ENCODE results near the gene CEP63.
"Not testable (repeated sequence)": the region's sequence is repeated elsewhere in the genome, so short reads cannot be mapped to it uniquely, and the experiment has no call there.

CEP63 gene

GRCh38 chr3:134522541-134522940, 36.7 kb downstream of the CEP63 start:
- TF ChIP-seq TAF1 (IDR thresholded peaks at IDR 0.05; ENCODE audit: borderline replicate concordance, low read depth, low read length): no peak
- TF ChIP-seq POLR2AphosphoS5 (IDR thresholded peaks at IDR 0.05; ENCODE audit: low read depth, low read length): no peak
- TF ChIP-seq POLR2A (IDR thresholded peaks at IDR 0.05; ENCODE audit: low read depth, low read length): no peak
- FAIRE-seq (no peak), DNase-seq (ENCODE audit: insufficient read length) (no peak)

GRCh38 chr3:134525293-134525692, 39.4 kb downstream of the CEP63 start:
- DNase-seq (ENCODE audit: insufficient read length) (no peak), FAIRE-seq (no peak)
- TF ChIP-seq POLR2A (IDR thresholded peaks at IDR 0.05; ENCODE audit: low read depth, low read length) (no peak), TAF1 (IDR thresholded peaks at IDR 0.05; ENCODE audit: borderline replicate concordance, low read depth, low read length) (no peak), POLR2AphosphoS5 (IDR thresholded peaks at IDR 0.05; ENCODE audit: low read depth, low read length) (no peak)

DNA sequence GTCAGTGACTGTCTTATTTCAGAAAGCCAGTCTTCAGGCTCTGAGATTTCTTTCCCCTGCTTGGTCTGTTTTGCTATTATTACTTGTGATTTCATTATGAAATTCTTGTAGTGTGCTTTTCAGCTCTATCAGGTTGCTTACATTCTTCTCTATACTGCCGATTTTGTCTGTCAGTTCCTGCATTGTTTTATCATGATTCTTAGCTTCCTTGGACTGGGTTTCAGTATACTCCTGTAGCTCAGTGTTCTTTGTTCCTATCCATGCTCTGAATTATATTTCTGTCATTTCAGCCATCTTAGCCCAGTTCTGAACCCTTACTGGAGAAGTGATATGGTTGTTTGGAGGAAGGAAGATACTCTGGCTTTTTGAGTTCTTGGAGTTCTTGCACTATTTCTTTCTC, 40.5 kb downstream of the CEP63 start:
- DNase-seq (ENCODE audit: insufficient read length): no peak
- FAIRE-seq: no peak
- no peak for TF ChIP-seq POLR2A (IDR thresholded peaks at IDR 0.05; ENCODE audit: low read depth, low read length)
- TF ChIP-seq TAF1 (IDR thresholded peaks at IDR 0.05; ENCODE audit: borderline replicate concordance, low read depth, low read length): no peak
- no peak for TF ChIP-seq POLR2AphosphoS5 (IDR thresholded peaks at IDR 0.05; ENCODE audit: low read depth, low read length)

DNA sequence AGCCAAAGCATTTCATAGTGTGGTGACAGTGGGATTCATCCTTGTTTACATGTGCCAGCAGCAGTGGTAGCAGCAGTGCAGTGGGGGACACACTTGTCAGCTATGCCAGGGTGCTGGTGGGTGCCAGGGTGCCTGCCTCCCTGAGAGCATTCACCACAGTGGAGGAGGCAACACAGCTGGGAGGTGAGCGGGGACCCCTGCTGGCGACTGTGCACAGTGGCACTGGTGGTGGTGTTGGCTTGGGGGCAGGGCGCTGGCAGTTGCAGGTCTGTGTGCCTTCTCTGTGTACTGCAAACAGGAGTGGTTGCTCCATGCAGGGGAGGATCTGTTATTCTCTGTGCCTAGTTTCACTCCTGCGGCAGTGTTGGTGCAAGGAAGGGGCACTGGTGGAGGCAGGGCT, 41.2 kb downstream of the CEP63 start:
- TF ChIP-seq POLR2A (IDR thresholded peaks at IDR 0.05; ENCODE audit: low read depth, low read length): no peak
- no peak for TF ChIP-seq TAF1 (IDR thresholded peaks at IDR 0.05; ENCODE audit: borderline replicate concordance, low read depth, low read length)
- no peak for TF ChIP-seq POLR2AphosphoS5 (IDR thresholded peaks at IDR 0.05; ENCODE audit: low read depth, low read length)
- FAIRE-seq (no peak), DNase-seq (ENCODE audit: insufficient read length) (no peak)

DNA sequence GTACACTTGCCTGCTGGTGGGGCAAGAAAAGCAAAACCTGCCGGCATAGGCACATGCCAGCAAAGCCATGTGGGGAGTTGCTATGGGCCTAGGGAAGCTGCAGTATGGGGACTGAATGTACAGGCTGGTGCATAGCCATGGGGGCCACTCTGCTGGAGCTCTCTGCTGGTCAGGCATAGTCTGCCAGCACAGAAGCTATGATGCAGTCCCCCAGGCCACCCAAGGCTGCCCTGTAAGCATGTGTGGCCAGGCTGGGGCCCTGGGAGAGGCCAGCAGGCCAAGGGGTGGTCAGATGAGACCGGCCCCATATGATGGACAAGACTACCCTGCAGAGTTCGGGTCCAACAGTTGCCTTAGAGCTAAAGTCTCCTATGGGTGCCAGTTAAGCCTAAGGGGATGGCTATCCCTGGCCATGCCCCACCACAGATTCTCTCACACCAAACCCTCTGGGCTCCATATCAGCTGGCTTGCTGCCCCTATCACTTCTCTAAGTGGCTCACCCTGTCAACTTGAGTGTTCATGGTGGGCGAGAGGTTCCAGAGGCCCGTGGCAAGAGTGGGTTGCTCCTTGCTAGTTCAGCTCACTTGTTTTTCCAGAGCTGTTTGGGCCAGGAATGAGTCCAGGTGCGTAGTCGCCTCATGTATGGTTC, 41.8 kb downstream of the CEP63 start:
- TF ChIP-seq TAF1 (IDR thresholded peaks at IDR 0.05; ENCODE audit: borderline replicate concordance, low read depth, low read length) (no peak), POLR2AphosphoS5 (IDR thresholded peaks at IDR 0.05; ENCODE audit: low read depth, low read length) (no peak), POLR2A (IDR thresholded peaks at IDR 0.05; ENCODE audit: low read depth, low read length) (no peak)

DNA sequence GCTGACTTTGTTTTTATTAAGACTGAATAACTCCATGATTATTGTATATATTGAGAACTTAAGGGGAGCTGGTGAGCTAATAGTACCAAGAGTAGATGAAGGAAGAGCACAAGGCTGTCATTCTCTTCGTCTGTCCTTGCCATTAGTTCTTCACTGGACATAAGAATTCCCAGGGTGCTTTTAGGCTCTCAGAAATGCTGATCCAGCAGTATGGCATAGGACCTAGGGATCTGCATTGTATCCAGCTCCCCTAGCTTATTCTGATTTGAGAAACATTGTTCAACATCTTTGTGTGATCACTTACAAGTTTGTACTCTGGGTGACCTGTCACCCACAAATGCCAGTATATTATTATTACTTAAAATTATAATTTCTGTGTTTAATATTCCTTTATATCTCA, 47.6 kb downstream of the CEP63 start:
- FAIRE-seq: no peak

More for the DNA sequence above, 41.8 kb downstream of the CEP63 start:
- no peak for FAIRE-seq
- DNase-seq (ENCODE audit: insufficient read length): no peak

GRCh38 chr3:134535186-134535970, 49.5 kb downstream of the CEP63 start:
- DNase-seq (ENCODE audit: insufficient read length): no peak
- no peak for FAIRE-seq
- TF ChIP-seq POLR2AphosphoS5 (IDR thresholded peaks at IDR 0.05; ENCODE audit: low read depth, low read length) (no peak), POLR2A (IDR thresholded peaks at IDR 0.05; ENCODE audit: low read depth, low read length) (no peak), TAF1 (IDR thresholded peaks at IDR 0.05; ENCODE audit: borderline replicate concordance, low read depth, low read length) (no peak)

More for the DNA sequence above, 47.6 kb downstream of the CEP63 start:
- TF ChIP-seq POLR2A (IDR thresholded peaks at IDR 0.05; ENCODE audit: low read depth, low read length) (no peak), POLR2AphosphoS5 (IDR thresholded peaks at IDR 0.05; ENCODE audit: low read depth, low read length) (no peak), TAF1 (IDR thresholded peaks at IDR 0.05; ENCODE audit: borderline replicate concordance, low read depth, low read length) (no peak)
- no peak for DNase-seq (ENCODE audit: insufficient read length)

GRCh38 chr3:134536781-134537180, 50.9 kb downstream of the CEP63 start:
- DNase-seq (ENCODE audit: insufficient read length): no peak
- FAIRE-seq: no peak
- no peak for TF ChIP-seq POLR2AphosphoS5 (IDR thresholded peaks at IDR 0.05; ENCODE audit: low read depth, low read length)
- TF ChIP-seq TAF1 (IDR thresholded peaks at IDR 0.05; ENCODE audit: borderline replicate concordance, low read depth, low read length): no peak
- no peak for TF ChIP-seq POLR2A (IDR thresholded peaks at IDR 0.05; ENCODE audit: low read depth, low read length)

GRCh38 chr3:134542287-134542958, 56.6 kb downstream of the CEP63 start:
- no peak for FAIRE-seq
- TF ChIP-seq TAF1 (IDR thresholded peaks at IDR 0.05; ENCODE audit: borderline replicate concordance, low read depth, low read length) (no peak), POLR2AphosphoS5 (IDR thresholded peaks at IDR 0.05; ENCODE audit: low read depth, low read length) (no peak), POLR2A (IDR thresholded peaks at IDR 0.05; ENCODE audit: low read depth, low read length) (no peak)
- no peak for DNase-seq (ENCODE audit: insufficient read length)

DNA sequence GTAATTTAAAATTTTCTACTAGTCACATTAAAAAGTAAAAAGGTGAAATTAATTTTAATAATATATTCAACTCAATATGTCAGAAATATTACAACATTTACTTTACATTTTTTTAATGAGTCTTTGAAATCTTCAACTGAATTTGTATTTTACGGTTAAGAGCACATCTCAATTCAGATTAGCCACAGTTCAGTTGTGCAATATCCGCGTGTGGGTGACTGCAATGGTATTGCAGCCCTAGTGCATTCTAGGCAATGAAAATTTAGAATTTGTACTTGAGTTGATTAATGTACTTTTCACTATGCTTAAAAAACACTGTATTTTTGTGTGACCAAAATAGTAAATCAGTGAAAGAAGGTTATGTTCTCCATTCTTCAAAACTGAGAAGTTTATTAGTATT, 57.3 kb downstream of the CEP63 start:
- TF ChIP-seq TAF1 (IDR thresholded peaks at IDR 0.05; ENCODE audit: borderline replicate concordance, low read depth, low read length) (no peak), POLR2AphosphoS5 (IDR thresholded peaks at IDR 0.05; ENCODE audit: low read depth, low read length) (no peak), POLR2A (IDR thresholded peaks at IDR 0.05; ENCODE audit: low read depth, low read length) (no peak)
- no peak for FAIRE-seq
- DNase-seq (ENCODE audit: insufficient read length): no peak

DNA sequence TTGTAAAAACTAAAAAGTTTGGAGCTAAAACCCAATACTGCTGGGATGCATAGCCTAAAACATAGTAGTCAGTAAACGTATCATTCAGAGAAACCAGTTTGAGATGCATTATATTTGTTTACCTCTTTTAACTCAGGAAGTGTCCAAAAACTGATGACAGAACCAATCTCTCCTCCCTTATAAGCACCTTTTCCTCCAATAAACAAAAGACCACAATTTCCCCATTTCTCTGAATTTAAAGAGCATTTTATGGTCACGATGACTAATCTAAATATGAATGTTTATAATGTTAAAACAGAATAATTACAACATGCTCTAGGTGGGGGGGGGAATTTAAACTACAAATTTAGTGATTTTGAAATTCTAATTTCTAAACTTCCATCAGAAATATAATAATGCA, 58.5 kb downstream of the CEP63 start:
- TF ChIP-seq TAF1 (IDR thresholded peaks at IDR 0.05; ENCODE audit: borderline replicate concordance, low read depth, low read length): no peak
- no peak for TF ChIP-seq POLR2A (IDR thresholded peaks at IDR 0.05; ENCODE audit: low read depth, low read length)
- no peak for TF ChIP-seq POLR2AphosphoS5 (IDR thresholded peaks at IDR 0.05; ENCODE audit: low read depth, low read length)
- DNase-seq (ENCODE audit: insufficient read length) (no peak), FAIRE-seq (no peak)

DNA sequence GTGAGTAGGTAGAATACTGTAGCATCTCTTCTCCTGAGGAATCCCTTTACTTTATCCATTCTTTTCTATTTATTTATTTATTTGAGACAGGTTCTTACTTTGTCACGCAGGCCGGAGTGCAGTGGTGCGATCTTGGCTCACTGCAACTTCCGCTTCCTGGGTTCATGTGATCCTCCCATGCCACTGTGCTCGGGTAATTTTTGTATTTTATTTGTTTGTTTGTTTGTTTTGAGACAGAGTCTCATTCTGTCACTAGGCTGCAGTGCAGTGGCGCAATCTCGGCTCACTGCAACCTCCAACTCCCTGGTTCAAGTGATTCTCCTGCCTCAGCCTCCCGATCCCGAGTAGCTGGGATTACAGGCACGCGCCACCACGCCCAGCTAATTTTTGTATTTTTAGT, 58.9 kb downstream of the CEP63 start:
- FAIRE-seq: not testable (repeated sequence)

More for the DNA sequence above, 58.9 kb downstream of the CEP63 start:
- not testable (repeated sequence) for DNase-seq (ENCODE audit: insufficient read length)

Data from GM12892 (cell line).